HepG2 (cell line): ENCODE results near the gene APOLD1. TPM values are rescaled to one million over a fixed set of nuclear protein-coding genes. Genes with fewer than 3 reads are reported as not detected.

Source experiments
- AGO1 ChIP-seq: fragments of 200-400 bp; formaldehyde crosslinking; IDR thresholded peaks from 2 replicates; pipeline ENCODE4 v1.6.1; 2017; ENCODE audit warnings: mild to moderate bottlenecking, low read depth, low read length, moderate library complexity; ENCODE audit not compliant: poor library complexity, severe bottlenecking
- ATF3 ChIP-seq: sonication (generic); formaldehyde crosslinking; IDR thresholded peaks from 2 replicates; pipeline ENCODE4 v1.4.0; 2020; ENCODE audit warnings: missing genetic modification reagents
- CBFB ChIP-seq: sonication (generic); formaldehyde crosslinking; IDR thresholded peaks from 2 replicates; pipeline ENCODE4 v1.4.0; 2020; ENCODE audit warnings: missing genetic modification reagents
- E2F2 ChIP-seq: sonication (generic); formaldehyde crosslinking; IDR thresholded peaks from 2 replicates; pipeline ENCODE4 v1.4.0; 2020; ENCODE audit warnings: missing genetic modification reagents, borderline replicate concordance
- FOSL1 ChIP-seq: sonication (generic); formaldehyde crosslinking; IDR thresholded peaks from 2 replicates; pipeline ENCODE4 v1.9.0; 2021; ENCODE audit warnings: missing genetic modification reagents, borderline replicate concordance
- FOXA1 ChIP-seq, 2 experiments: fragments of 450-650 bp in 1 of 2; sonication (generic) in 1 of 2; formaldehyde crosslinking in 1 of 2; IDR thresholded peaks; 2 replicates each; pipeline versions ENCODE4 v1.4.0 to v1.6.1; 2016 to 2020; ENCODE audit warnings: missing genetic modification reagents in 1 of 2
- FOXC1 ChIP-seq: sonication (generic); formaldehyde crosslinking; IDR thresholded peaks from 2 replicates; pipeline ENCODE4 v1.8.0; 2022; ENCODE audit warnings: mild to moderate bottlenecking, missing genetic modification reagents, borderline replicate concordance
- FOXM1 ChIP-seq: sonication (generic); formaldehyde crosslinking; IDR thresholded peaks from 2 replicates; pipeline ENCODE4 v1.5.0; 2020; ENCODE audit warnings: missing genetic modification reagents
- GATA4 ChIP-seq: sonication (generic); IDR thresholded peaks from 2 replicates; pipeline ENCODE4 v1.6.1; 2016; ENCODE audit warnings: antibody characterized with exemption, low read depth, borderline replicate concordance
- HDAC1 ChIP-seq: sonication (generic); formaldehyde crosslinking; IDR thresholded peaks from 2 replicates; pipeline ENCODE4 v1.5.1; 2020; ENCODE audit warnings: mild to moderate bottlenecking, missing genetic modification reagents
- HMG20B ChIP-seq: conservative IDR thresholded peaks from 2 replicates; pipeline ENCODE4 v1.6.1; 2016; ENCODE audit warnings: missing genetic modification reagents, missing compliant biosample characterization
- HOXA7 ChIP-seq: sonication (generic); formaldehyde crosslinking; IDR thresholded peaks from 2 replicates; pipeline ENCODE4 v1.8.1; 2022; ENCODE audit warnings: mild to moderate bottlenecking, missing genetic modification reagents, moderate library complexity
- IRF9 ChIP-seq: sonication (generic); formaldehyde crosslinking; IDR thresholded peaks from 2 replicates; pipeline ENCODE4 v1.8.0; 2022; ENCODE audit warnings: missing genetic modification reagents, mild to moderate bottlenecking, borderline replicate concordance
- MEIS1 ChIP-seq: sonication (generic); formaldehyde crosslinking; IDR thresholded peaks from 2 replicates; pipeline ENCODE4 v1.9.0; 2021; ENCODE audit warnings: mild to moderate bottlenecking, missing genetic modification reagents, moderate library complexity, borderline replicate concordance
- NFE2L2 ChIP-seq: fragments of 150-350 bp; IDR thresholded peaks from 2 replicates; pipeline ENCODE4 v1.6.1; 2014; ENCODE audit warnings: low read length
- NFRKB ChIP-seq: fragments of 450-650 bp; IDR thresholded peaks from 2 replicates; pipeline ENCODE4 v1.6.1; 2017
- PTBP1 ChIP-seq: fragments of 200-400 bp; formaldehyde crosslinking; IDR thresholded peaks from 2 replicates; pipeline ENCODE4 v1.6.1; 2018; ENCODE audit warnings: low read length, low read depth; ENCODE audit not compliant: poor library complexity, severe bottlenecking
- RFX3 ChIP-seq: IDR thresholded peaks from 2 replicates; pipeline ENCODE4 v1.6.1; 2016; ENCODE audit warnings: missing biosample characterization, missing genetic modification reagents
- RFXANK ChIP-seq: IDR thresholded peaks from 2 replicates; pipeline ENCODE4 v1.6.1; 2016
- SIN3B ChIP-seq: fragments of 150-350 bp; IDR thresholded peaks from 2 replicates; pipeline ENCODE4 v1.6.1; 2014; ENCODE audit warnings: low read length
- WIZ ChIP-seq: sonication (generic); formaldehyde crosslinking; IDR thresholded peaks from 2 replicates; pipeline ENCODE4 v1.5.1; 2020; ENCODE audit warnings: mild to moderate bottlenecking, missing genetic modification reagents
- ZFP36L2 ChIP-seq: sonication (generic); formaldehyde crosslinking; IDR thresholded peaks from 2 replicates; pipeline ENCODE4 v1.4.0; 2020; ENCODE audit warnings: missing genetic modification reagents
- ZNF678 ChIP-seq: sonication (generic); formaldehyde crosslinking; IDR thresholded peaks from 2 replicates; pipeline ENCODE4 v1.4.0; 2020; ENCODE audit warnings: mild to moderate bottlenecking, missing genetic modification reagents
- ZNF720 ChIP-seq: sonication (generic); formaldehyde crosslinking; IDR thresholded peaks from 2 replicates; pipeline ENCODE4 v1.4.0; 2020; ENCODE audit warnings: missing genetic modification reagents
- ZZZ3 ChIP-seq: sonication (generic); formaldehyde crosslinking; IDR thresholded peaks from 2 replicates; pipeline ENCODE4 v1.4.0; 2020; ENCODE audit warnings: missing genetic modification reagents, mild to moderate bottlenecking, borderline replicate concordance
- polyA plus RNA-seq, 8 experiments: library from polyadenylated mRNA; depleted of rRNA in 3 of 8; stranded (reverse) in 7 of 8; unstranded in 1 of 8; fragments of >200 nt; fragmentation: Illumina TruSeq in 4 of 8; extraction: Trizol in 4 of 8; gene quantifications; 2 replicates each; pipeline versions ENCODE4 v1.2.1 to v1.2.3, GENCODE V29; 2011 to 2016; ENCODE audit warnings: low read depth in 4 of 8, missing spikeins in 1 of 8, mixed read lengths in 1 of 8; ENCODE audit not compliant: insufficient read depth in 1 of 8
- total RNA-seq, 5 experiments: library from RNA; depleted of rRNA; stranded (reverse); fragments of >200 nt; fragmentation: Illumina TruSeq; extraction: Trizol; gene quantifications; 2 replicates each; pipeline ENCODE4 v1.2.3, GENCODE V29; 2016; ENCODE audit warnings: low read depth in 1 of 5
- TF ChIP-seq, protein P1 (sequence below): sonication (generic); formaldehyde crosslinking; IDR thresholded peaks from 2 replicates; pipeline ENCODE4 v1.8.0; 2023; ENCODE audit warnings: mild to moderate bottlenecking, missing genetic modification reagents
- TF ChIP-seq, protein P2 (sequence below): sonication (generic); formaldehyde crosslinking; IDR thresholded peaks from 2 replicates; pipeline ENCODE4 v1.5.1; 2020; ENCODE audit warnings: missing genetic modification reagents, mild to moderate bottlenecking, borderline replicate concordance

APOLD1 gene
- total and polyA plus RNA-seq, 2 of the 13 experiments (the other 11 are each of a cell fraction or from before 2014, with no cell fraction given), result 0.20 to 0.84 TPM

DNA sequence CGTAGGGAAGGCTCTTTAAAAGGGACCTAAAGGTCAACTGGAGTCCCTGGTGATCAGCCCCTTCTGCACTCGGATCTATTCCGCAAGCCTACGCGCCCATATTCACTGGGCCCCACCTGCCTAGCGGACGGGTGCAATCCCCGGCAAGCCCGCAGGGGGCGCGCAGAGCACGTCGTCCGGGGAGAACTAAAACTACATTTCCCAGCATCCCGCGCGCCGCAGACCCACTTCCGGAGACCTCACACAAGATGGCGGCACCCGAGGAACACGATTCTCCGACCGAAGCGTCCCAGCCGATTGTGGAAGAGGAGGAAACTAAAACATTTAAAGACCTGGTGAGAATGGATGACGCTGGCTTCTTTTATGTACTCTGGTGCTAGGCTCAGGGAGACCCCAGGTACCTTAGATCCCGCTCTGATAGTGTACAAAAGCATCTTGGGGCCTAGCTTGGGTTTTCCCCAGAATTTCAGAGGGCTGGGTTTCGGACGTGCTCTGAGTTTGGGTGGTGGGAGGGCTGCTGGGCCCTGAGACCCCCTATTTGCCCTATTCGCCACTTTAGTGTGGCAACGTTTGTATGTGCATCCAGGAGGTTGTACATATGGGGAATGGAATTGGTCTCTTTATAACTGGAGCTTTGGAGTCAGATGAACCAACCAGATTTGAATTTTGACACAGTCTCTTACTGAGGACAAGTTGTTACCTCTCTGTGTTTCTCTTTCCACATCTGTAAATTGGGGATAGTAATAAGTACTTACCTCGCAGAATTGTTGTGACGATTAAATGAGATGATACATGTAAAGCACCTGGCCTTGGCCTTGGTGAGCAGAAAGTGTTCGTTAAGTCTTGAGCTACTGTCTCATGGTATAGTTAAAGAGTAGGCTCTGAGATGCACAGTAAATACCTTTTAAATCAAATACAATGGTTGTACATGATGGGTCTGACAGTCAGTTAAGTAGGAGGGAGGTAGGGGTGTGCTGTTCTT, 28.0 kb downstream of the APOLD1 start, which contains the start of gene DDX47 (continued):
- TF ChIP-seq, protein P1, sequence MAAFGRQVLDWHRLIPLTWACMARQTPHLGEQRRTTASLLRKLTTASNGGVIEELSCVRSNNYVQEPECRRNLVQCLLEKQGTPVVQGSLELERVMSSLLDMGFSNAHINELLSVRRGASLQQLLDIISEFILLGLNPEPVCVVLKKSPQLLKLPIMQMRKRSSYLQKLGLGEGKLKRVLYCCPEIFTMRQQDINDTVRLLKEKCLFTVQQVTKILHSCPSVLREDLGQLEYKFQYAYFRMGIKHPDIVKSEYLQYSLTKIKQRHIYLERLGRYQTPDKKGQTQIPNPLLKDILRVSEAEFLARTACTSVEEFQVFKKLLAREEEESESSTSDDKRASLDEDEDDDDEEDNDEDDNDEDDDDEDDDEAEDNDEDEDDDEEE, result no peak
- TF ChIP-seq E2F2 (CRISPR knock-in tag) (peak; percentile 30; the same call in 1 of the 2 replicates), HOXA7 (CRISPR knock-in tag) (no peak), AGO1 (no peak), ZNF720 (CRISPR knock-in tag) (no peak), GATA4 (no peak), CBFB (CRISPR knock-in tag) (peak; percentile 75; the same call in 1 of the 2 replicates), NFE2L2 (no peak), ATF3 (CRISPR knock-in tag) (no peak), FOXA1 (IDR thresholded peaks at IDR 0.05) (no peak), FOXA1 (CRISPR knock-in tag; IDR thresholded peaks at IDR 0.05) (no peak), IRF9 (CRISPR knock-in tag) (no peak), ZNF678 (CRISPR knock-in tag) (no peak; the same call in 1 of the 2 replicates), ZFP36L2 (CRISPR knock-in tag) (no peak; the same call in 1 of the 2 replicates), PTBP1 (no peak), ZZZ3 (CRISPR knock-in tag) (no peak; the same call in 1 of the 2 replicates), FOSL1 (CRISPR knock-in tag) (no peak), FOXM1 (CRISPR knock-in tag) (no peak), SIN3B (peak; percentile 78; the same call in 1 of the 2 replicates), HDAC1 (CRISPR knock-in tag) (peak; percentile 83), HMG20B (no peak), NFRKB (no peak), MEIS1 (CRISPR knock-in tag) (no peak), WIZ (CRISPR knock-in tag) (no peak; the same call in 1 of the 2 replicates), FOXC1 (CRISPR knock-in tag) (no peak), RFXANK (CRISPR knock-in tag) (no peak), RFX3 (CRISPR knock-in tag) (no peak)
- TF ChIP-seq, protein P2, sequence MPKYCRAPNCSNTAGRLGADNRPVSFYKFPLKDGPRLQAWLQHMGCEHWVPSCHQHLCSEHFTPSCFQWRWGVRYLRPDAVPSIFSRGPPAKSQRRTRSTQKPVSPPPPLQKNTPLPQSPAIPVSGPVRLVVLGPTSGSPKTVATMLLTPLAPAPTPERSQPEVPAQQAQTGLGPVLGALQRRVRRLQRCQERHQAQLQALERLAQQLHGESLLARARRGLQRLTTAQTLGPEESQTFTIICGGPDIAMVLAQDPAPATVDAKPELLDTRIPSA, result no peak
